BLaER1 (cell line): ENCODE results near the gene LRRD1.
"Not testable (repeated sequence)": the region's sequence is repeated elsewhere in the genome, so short reads cannot be mapped to it uniquely, and the experiment has no call there.

Experiments
- H3K27ac ChIP-seq: shearing (Covaris generic); formaldehyde crosslinking; 2 replicates; pipeline ENCODE4 v1.8.1; 2022
- H3K27me3 ChIP-seq: shearing (Covaris generic); formaldehyde crosslinking; 2 replicates; pipeline ENCODE4 v1.8.1; 2022
- H3K36me3 ChIP-seq: shearing (Covaris generic); formaldehyde crosslinking; 2 replicates; pipeline ENCODE4 v1.8.1; 2022
- H3K4me1 ChIP-seq: shearing (Covaris generic); formaldehyde crosslinking; 2 replicates; pipeline ENCODE4 v1.8.1; 2022
- H3K4me2 ChIP-seq: shearing (Covaris generic); formaldehyde crosslinking; 2 replicates; pipeline ENCODE4 v1.8.1; 2022
- H3K4me3 ChIP-seq: shearing (Covaris generic); formaldehyde crosslinking; 2 replicates; pipeline ENCODE4 v1.8.1; 2022
- H3K9ac ChIP-seq: shearing (Covaris generic); formaldehyde crosslinking; 2 replicates; pipeline ENCODE4 v1.8.1; 2022
- H3K9me3 ChIP-seq: shearing (Covaris generic); formaldehyde crosslinking; 2 replicates; pipeline ENCODE4 v1.8.1; 2022
- H4K20me1 ChIP-seq: shearing (Covaris generic); formaldehyde crosslinking; 2 replicates; pipeline ENCODE4 v1.8.1; 2022
- Cebpa-rat ChIP-seq: shearing (Covaris generic); IDR thresholded peaks from 2 replicates; pipeline ENCODE4 v1.8.1; 2022

The LRRD1 gene

DNA sequence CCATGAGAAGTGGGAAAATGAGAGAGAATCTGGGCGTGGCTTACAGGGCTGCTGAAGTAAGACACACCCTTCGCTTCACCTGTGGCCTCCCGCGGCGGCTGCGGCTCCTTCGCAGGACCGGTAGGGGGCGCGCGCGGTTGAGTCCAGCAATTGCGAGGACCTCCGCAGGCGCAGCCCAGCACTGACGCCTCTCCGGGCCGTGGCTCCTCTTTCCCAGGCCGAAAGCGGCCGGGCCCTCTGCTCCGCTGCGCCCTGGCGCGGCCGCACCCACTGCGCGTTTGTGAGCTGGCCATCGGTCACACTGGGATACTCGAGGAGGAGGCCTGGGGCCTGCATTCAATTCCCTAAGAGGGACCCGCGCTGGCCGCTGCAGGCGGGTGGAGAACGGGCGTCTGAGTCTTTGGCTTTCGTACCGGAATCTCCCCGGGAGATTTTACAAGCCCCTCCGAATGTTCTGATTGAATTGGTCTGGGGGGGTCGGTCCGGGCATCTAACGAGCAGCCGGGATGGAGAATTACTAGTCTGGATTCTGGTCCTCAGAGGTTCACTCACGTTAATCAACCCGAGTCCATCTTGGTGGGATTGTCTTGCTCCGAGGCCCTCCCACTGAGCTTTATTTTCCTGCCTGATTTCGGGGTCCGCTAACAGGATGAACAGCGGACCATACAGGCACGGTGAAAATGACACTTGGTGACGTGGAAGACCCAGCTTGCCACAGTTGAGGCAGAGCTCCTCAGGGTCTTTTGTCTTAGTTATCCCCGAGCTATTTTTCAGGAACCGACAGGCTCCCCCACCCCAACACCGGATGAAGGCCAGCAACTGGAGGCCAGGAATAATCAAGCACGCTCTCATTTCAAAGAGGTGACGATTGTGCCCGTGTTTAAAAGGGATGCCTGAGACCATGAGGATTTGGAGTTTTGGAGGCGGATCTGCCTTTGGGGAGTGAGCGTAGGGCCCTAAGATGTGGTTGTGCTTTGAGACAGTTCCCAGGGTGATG lies at the start of gene LRRD1:
TSS of gene LRRD1 (minus strand) at position 215 of the 997 bp plus-strand sequence. CDS start 13,940 bp downstream, outside the sequence.
- Histone ChIP-seq H4K20me1 (no peaks in the 10 kb centered on the region), H3K27me3 (peaks cover 9% of the 10 kb centered on the region; the same call in 1 of the 2 replicates), H3K9ac (no peak within 1 kb of the TSS), H3K4me3 (peak within 1 kb of the TSS; percentile 53), H3K4me1 (no peaks in the 10 kb centered on the region), H3K9me3 (no peaks in the 10 kb centered on the region), H3K4me2 (peak within 1 kb of the TSS; percentile 73), H3K27ac (no peak within 1 kb of the TSS), H3K36me3 (no peaks in the 10 kb centered on the region)
- no peak for TF ChIP-seq Cebpa-rat

DNA sequence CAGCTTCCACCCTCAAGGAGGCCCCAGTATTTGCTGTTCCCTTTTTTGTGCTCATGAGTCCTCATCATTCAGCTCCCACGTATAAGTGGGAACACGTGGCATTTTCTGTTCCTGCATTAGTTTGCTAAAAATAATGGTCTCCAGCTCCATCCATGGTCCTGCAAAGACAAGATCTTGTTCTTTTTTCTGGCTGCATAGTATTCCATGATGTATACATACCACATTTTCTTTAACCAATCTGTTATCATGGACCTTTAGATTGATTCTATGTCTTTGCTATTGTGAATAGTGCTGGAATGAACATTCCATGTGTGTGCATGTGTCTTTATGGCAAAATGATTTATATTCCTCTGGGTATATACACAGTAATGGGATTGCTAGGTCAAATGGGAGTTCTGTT lies 49.8 kb upstream of the LRRD1 start:
- TF ChIP-seq Cebpa-rat = no peak
- H3K4me3 ChIP-seq = no peak overlapping the region
- no peak overlapping the region for H3K9ac ChIP-seq
- H3K27me3 ChIP-seq = no peaks in the 10 kb centered on the region
- H3K9me3 ChIP-seq = peaks cover 7% of the 10 kb centered on the region
- H3K4me2 ChIP-seq = no peak overlapping the region
- no peaks in the 10 kb centered on the region for H3K4me1 ChIP-seq
- no peak overlapping the region for H3K27ac ChIP-seq
- peaks cover 81% of the 10 kb centered on the region for H3K36me3 ChIP-seq
- no peaks in the 10 kb centered on the region for H4K20me1 ChIP-seq

DNA sequence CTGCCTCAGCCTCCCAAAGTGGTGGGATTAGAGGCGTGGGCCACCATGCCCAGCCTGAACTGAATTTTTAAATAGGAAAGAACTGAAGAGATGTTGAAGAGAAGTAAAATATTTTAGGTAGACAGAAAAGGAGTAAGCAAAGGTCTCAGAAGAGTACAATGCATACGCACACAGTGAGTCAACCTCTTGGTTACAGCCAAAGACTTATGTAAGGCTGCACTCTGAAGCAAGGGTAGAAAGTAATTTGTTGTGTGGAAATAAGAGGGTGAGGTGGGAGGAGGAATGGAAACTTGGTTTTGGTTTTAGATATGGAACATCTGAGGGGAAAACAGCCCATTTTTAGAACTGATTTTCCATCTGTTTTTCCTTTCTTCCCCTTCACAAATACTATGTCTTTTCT lies 49.2 kb upstream of the LRRD1 start:
- Histone ChIP-seq H3K9ac (no peak overlapping the region), H3K4me3 (no peak overlapping the region), H4K20me1 (no peaks in the 10 kb centered on the region), H3K36me3 (peaks cover 80% of the 10 kb centered on the region), H3K4me1 (no peaks in the 10 kb centered on the region), H3K9me3 (peaks cover 7% of the 10 kb centered on the region), H3K4me2 (no peak overlapping the region), H3K27ac (no peak overlapping the region), H3K27me3 (no peaks in the 10 kb centered on the region)
- no peak for TF ChIP-seq Cebpa-rat

DNA sequence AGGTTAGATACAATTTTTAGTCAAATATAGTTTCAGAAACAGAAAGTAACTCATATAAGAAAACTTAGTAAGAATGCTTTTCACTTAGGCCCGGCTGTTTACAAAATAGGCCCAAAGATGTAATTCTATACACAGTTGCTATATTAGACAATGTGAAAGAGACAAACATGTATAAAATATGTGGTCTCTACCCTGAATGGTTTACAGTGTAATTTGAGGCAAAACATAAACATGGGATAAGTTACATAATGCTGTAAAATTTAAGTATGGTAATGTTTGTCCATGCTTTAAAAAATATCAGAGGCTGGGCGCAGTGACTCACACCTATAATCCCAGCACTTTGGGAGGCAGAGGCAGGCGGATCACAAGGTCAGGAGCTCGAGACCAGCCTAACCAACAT lies 48.0 kb upstream of the LRRD1 start:
- H3K4me1 ChIP-seq = no peaks in the 10 kb centered on the region
- H3K4me3 ChIP-seq = no peak overlapping the region
- H3K9ac ChIP-seq = no peak overlapping the region
- H3K27me3 ChIP-seq = no peaks in the 10 kb centered on the region
- no peaks in the 10 kb centered on the region for H4K20me1 ChIP-seq
- no peak overlapping the region for H3K4me2 ChIP-seq
- no peak for TF ChIP-seq Cebpa-rat
- H3K27ac ChIP-seq = no peak overlapping the region
- H3K9me3 ChIP-seq = peaks cover 7% of the 10 kb centered on the region
- peaks cover 76% of the 10 kb centered on the region for H3K36me3 ChIP-seq

DNA sequence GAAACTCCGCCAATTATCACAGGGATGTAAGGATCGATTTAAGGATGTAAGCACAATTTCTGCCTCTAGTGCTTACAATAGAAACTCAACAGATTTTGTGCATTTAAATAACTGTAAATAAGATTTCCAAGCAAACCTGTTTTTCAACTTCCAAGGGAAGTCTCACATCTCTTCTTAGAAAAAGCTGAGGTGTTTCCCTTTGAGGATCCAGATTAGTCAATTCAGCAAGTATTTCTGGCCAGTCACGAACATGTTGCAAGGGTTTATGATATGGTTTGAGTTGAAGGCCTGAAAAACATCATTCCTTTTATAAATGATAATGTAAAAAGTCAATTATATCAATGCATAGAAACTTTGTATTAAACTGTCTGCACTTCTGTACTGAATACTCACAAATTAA lies 42.8 kb upstream of the LRRD1 start:
- Histone ChIP-seq H3K36me3 (peaks cover 84% of the 10 kb centered on the region), H3K27me3 (no peaks in the 10 kb centered on the region), H3K9me3 (no peaks in the 10 kb centered on the region), H3K4me2 (no peak overlapping the region), H3K9ac (no peak overlapping the region), H3K4me3 (no peak overlapping the region), H3K27ac (no peak overlapping the region), H4K20me1 (no peaks in the 10 kb centered on the region; the same call in 1 of the 2 replicates), H3K4me1 (no peaks in the 10 kb centered on the region)
- no peak for TF ChIP-seq Cebpa-rat

DNA sequence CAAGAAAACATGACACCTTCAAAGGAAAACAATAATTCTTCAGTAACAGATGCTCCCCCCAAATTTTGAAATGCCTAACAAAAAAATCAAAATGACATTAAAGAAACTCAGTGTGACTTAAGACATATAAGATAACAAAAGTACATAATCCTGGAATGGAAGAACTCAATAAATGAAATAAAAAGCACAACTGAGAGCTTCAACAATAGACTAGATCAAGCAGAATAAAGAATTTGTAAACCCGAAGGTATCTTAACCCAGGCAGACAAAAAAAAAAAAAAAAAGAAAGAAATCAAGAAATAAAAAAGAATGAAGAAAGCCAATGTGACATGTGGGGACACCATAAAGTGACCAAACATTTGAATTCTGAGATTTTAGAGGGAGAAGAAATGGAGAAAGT lies 27.7 kb upstream of the LRRD1 start:
- Histone ChIP-seq H3K4me2 (no peak overlapping the region), H3K9me3 (peaks cover 37% of the 10 kb centered on the region), H3K9ac (no peak overlapping the region), H3K4me3 (no peak overlapping the region), H4K20me1 (no peaks in the 10 kb centered on the region), H3K27me3 (no peaks in the 10 kb centered on the region), H3K27ac (no peak overlapping the region), H3K36me3 (peaks cover 96% of the 10 kb centered on the region), H3K4me1 (no peaks in the 10 kb centered on the region)
- no peak for TF ChIP-seq Cebpa-rat

DNA sequence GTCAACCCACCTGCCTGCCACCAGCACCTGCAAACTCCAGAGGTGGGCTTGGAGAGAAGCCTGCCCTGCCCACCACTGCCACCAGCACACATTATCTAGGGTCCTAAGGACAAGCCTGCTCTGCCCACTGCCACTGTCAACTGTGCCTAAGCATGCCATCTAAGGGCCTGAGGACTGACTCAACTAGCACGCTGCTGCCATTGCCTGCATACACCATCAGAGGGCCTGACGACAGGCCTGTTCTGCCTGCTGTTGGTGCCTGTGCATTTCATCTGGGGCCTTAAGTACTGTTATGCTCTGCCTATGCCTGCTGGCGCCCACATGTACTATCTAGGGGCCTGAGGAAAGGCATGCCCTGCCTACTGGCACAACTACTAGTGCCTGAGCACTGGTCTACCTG lies 27.0 kb upstream of the LRRD1 start:
- no peak overlapping the region for H3K4me2 ChIP-seq
- no peak for TF ChIP-seq Cebpa-rat
- no peak overlapping the region for H3K9ac ChIP-seq
- no peak overlapping the region for H3K4me3 ChIP-seq
- H4K20me1 ChIP-seq = no peaks in the 10 kb centered on the region
- peaks cover 90% of the 10 kb centered on the region for H3K36me3 ChIP-seq
- H3K4me1 ChIP-seq = no peaks in the 10 kb centered on the region
- no peak overlapping the region for H3K27ac ChIP-seq
- no peaks in the 10 kb centered on the region for H3K27me3 ChIP-seq
- H3K9me3 ChIP-seq = peaks cover 34% of the 10 kb centered on the region

DNA sequence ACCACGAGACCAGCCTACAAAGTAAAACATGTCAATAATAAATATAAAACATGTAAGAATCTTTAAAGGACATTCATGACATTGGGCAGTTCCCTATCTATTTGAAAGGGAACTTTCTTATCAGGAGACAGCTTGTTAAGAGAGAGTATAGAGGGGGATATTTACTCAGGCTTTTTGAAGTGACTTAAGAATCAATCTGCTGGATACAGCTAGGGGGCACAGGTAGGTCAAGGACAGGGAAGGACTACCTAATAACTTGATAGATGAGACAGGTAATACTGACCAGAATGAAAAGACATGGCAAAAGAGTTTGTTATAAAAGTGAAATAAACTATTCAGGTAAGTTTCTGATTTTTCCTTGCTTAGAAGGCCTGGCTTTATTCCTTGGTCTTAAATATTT lies 21.8 kb upstream of the LRRD1 start:
- Histone ChIP-seq H3K36me3 (peaks cover 76% of the 10 kb centered on the region), H4K20me1 (no peaks in the 10 kb centered on the region), H3K4me1 (no peaks in the 10 kb centered on the region), H3K27ac (no peak overlapping the region), H3K27me3 (no peaks in the 10 kb centered on the region), H3K4me2 (no peak overlapping the region), H3K9ac (no peak overlapping the region), H3K9me3 (peaks cover under 1% of the 10 kb centered on the region; the same call in 1 of the 2 replicates), H3K4me3 (no peak overlapping the region)
- no peak for TF ChIP-seq Cebpa-rat

DNA sequence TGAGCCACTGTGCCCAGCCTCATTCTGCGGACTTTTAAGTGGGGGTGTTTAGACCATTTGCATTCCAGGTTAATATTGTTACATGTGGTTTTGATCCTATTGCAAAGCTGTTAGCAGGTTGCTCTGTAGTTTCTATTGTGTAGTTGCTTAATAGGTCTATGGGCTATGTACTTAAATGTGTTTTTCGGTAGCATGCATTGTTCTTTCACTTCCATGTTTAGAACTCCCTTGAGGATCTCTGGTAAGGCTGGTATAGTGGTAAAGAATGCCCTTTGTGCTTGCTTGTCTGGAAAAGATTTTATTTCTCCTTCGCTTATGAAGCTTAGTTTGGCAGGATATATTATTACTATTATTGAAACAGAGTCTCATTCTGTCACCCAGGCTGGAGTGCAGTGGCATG lies 13.4 kb upstream of the LRRD1 start:
- no peaks in the 10 kb centered on the region for H3K4me1 ChIP-seq
- H3K4me3 ChIP-seq = no peak overlapping the region

DNA sequence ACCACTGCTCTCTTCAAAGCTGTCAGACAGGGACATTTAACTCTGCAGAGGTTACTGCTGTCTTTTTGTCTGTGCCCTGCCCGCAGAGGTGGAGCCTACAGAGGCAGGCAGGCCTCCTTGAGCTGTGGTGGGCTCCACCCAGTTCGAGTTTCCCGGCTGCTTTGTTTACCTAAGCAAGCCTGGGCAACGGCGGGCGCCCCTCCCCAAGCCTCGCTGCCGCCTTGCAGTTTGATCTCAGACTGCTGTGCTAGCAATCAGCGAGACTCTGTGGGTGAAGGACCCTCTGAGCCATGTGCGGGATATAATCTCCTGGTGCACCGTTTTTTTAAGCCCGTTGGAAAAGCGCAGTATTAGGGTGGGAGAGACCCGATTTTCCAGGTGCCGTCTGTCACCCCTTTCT lies 10.3 kb upstream of the LRRD1 start:
- Histone ChIP-seq H3K9me3 (peaks cover 63% of the 10 kb centered on the region), H3K36me3 (peaks cover 24% of the 10 kb centered on the region; the same call in 1 of the 2 replicates)
- not testable (repeated sequence) for H3K27ac ChIP-seq, H3K4me1 ChIP-seq, H4K20me1 ChIP-seq, H3K4me2 ChIP-seq, H3K9ac ChIP-seq, H3K27me3 ChIP-seq, H3K4me3 ChIP-seq

More for the DNA sequence above, 13.4 kb upstream of the LRRD1 start:
- Histone ChIP-seq H4K20me1 (no peaks in the 10 kb centered on the region), H3K4me2 (no peak overlapping the region), H3K36me3 (peaks cover 50% of the 10 kb centered on the region), H3K9me3 (peaks cover 62% of the 10 kb centered on the region), H3K27me3 (no peaks in the 10 kb centered on the region), H3K27ac (no peak overlapping the region), H3K9ac (no peak overlapping the region)
- TF ChIP-seq Cebpa-rat = no peak

DNA sequence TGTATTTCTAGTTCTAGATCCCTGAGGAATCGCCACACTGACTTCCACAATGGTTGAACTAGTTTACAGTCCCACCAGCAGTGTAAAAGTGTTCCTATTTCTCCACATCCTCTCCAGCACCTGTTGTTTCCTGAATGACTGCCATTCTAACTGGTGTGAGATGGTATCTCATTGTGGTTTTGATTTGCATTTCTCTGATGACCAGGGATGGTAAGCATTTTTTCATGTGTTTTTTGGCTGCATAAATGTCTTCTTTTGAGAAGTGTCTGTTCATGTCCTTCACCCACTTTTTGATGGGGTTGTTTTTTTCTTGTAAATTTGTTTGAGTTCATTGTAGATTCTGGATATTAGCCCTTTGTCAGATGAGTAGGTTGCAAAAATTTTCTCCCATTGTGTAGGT lies 5.4 kb upstream of the LRRD1 start:
- not testable (repeated sequence) for H3K36me3 ChIP-seq, H3K9ac ChIP-seq, H3K27me3 ChIP-seq, H3K4me3 ChIP-seq, H4K20me1 ChIP-seq, H3K27ac ChIP-seq, H3K4me1 ChIP-seq, H3K4me2 ChIP-seq
- peaks cover 17% of the 10 kb centered on the region for H3K9me3 ChIP-seq
